ENCODE results near the gene HMGCS1. TPM values are rescaled to one million over a fixed set of nuclear protein-coding genes. Genes with fewer than 3 reads are reported as not detected.
"Not testable (repeated sequence)": the region's sequence is repeated elsewhere in the genome, so short reads cannot be mapped to it uniquely, and the experiment has no call there.

The HMGCS1 gene
- total and polyA plus RNA-seq, 2 experiments from 2014 or later, result 84.1 to 105 TPM

- H3K27ac ChIP-seq, result no peak overlapping the region
- no peak for DNase-seq (ENCODE audit: low read depth in 1 of 2, low spot score in 1 of 2)
- H3K4me3 ChIP-seq, result no peak overlapping the region
- H3K4me1 ChIP-seq (ENCODE audit: low read depth), result peaks cover 18% of the 10 kb centered on the region
- TF ChIP-seq CTCF (IDR thresholded peaks at IDR 0.05; ENCODE audit: low read depth, low read length), result no peak
- no peaks in the 10 kb centered on the region for H3K9me3 ChIP-seq (ENCODE audit: low read depth)
- H3K27me3 ChIP-seq, result no peaks in the 10 kb centered on the region
- no peaks in the 10 kb centered on the region for H3K36me3 ChIP-seq
These were observed 39.7 kb downstream of the HMGCS1 start for GRCh38 chr5:43273552-43273951.

GRCh38 chr5:43270645-43271044 is 42.6 kb downstream of the HMGCS1 start:
- Histone ChIP-seq H3K27ac (no peak overlapping the region), H3K27me3 (no peaks in the 10 kb centered on the region), H3K4me3 (no peak overlapping the region), H3K9me3 (ENCODE audit: low read depth) (no peaks in the 10 kb centered on the region), H3K36me3 (no peaks in the 10 kb centered on the region), H3K4me1 (ENCODE audit: low read depth) (peaks cover 18% of the 10 kb centered on the region)
- DNase-seq (ENCODE audit: low read depth in 1 of 2, low spot score in 1 of 2), result no peak
- TF ChIP-seq CTCF (IDR thresholded peaks at IDR 0.05; ENCODE audit: low read depth, low read length), result no peak

- no peaks in the 10 kb centered on the region for H3K36me3 ChIP-seq
- H3K4me3 ChIP-seq, result no peak overlapping the region
- no peaks in the 10 kb centered on the region for H3K4me1 ChIP-seq (ENCODE audit: low read depth)
- DNase-seq (ENCODE audit: low read depth in 1 of 2, low spot score in 1 of 2), result no peak
- no peaks in the 10 kb centered on the region for H3K9me3 ChIP-seq (ENCODE audit: low read depth)
- no peak for TF ChIP-seq CTCF (IDR thresholded peaks at IDR 0.05; ENCODE audit: low read depth, low read length)
- no peaks in the 10 kb centered on the region for H3K27me3 ChIP-seq
- no peak overlapping the region for H3K27ac ChIP-seq
These were observed 44.9 kb downstream of the HMGCS1 start for GRCh38 chr5:43268188-43268820.

GRCh38 chr5:43262269-43262668 is 50.9 kb downstream of the HMGCS1 start:
- H3K4me1 ChIP-seq (ENCODE audit: low read depth); H3K36me3 ChIP-seq; DNase-seq (ENCODE audit: low read depth in 1 of 2, low spot score in 1 of 2); H3K27ac ChIP-seq; H3K4me3 ChIP-seq; H3K9me3 ChIP-seq (ENCODE audit: low read depth); H3K27me3 ChIP-seq: not testable (repeated sequence)

GRCh38 chr5:43258116-43258515 is 55.1 kb downstream of the HMGCS1 start:
- no peak for DNase-seq (ENCODE audit: low read depth in 1 of 2, low spot score in 1 of 2)
- H3K4me1 ChIP-seq (ENCODE audit: low read depth), result no peaks in the 10 kb centered on the region
- H3K9me3 ChIP-seq (ENCODE audit: low read depth), result no peaks in the 10 kb centered on the region
- no peak for TF ChIP-seq CTCF (IDR thresholded peaks at IDR 0.05; ENCODE audit: low read depth, low read length)
- no peak overlapping the region for H3K4me3 ChIP-seq
- H3K27me3 ChIP-seq, result no peaks in the 10 kb centered on the region
- no peak overlapping the region for H3K27ac ChIP-seq
- no peaks in the 10 kb centered on the region for H3K36me3 ChIP-seq

- no peaks in the 10 kb centered on the region for H3K4me1 ChIP-seq (ENCODE audit: low read depth)
- H3K36me3 ChIP-seq, result no peaks in the 10 kb centered on the region
- H3K9me3 ChIP-seq (ENCODE audit: low read depth), result no peaks in the 10 kb centered on the region
- no peak for TF ChIP-seq CTCF (IDR thresholded peaks at IDR 0.05; ENCODE audit: low read depth, low read length)
- no peak overlapping the region for H3K4me3 ChIP-seq
- no peak overlapping the region for H3K27ac ChIP-seq
- no peaks in the 10 kb centered on the region for H3K27me3 ChIP-seq
- no peak for DNase-seq (ENCODE audit: low read depth in 1 of 2, low spot score in 1 of 2)
These were observed 56.8 kb downstream of the HMGCS1 start for GRCh38 chr5:43256261-43256966.

Data from cardiac muscle cell (in vitro differentiated cells and primary cell).